Fibroblast of peridontal ligament (primary cell): ENCODE data around the gene MS4A5.

ENCODE experiments used
- DNase-seq: peaks from one replicate; pipeline ENCODE4 v3.0.0-alpha.2; 2010; ENCODE audit errors: extremely low read depth

Gene MS4A5

DNA sequence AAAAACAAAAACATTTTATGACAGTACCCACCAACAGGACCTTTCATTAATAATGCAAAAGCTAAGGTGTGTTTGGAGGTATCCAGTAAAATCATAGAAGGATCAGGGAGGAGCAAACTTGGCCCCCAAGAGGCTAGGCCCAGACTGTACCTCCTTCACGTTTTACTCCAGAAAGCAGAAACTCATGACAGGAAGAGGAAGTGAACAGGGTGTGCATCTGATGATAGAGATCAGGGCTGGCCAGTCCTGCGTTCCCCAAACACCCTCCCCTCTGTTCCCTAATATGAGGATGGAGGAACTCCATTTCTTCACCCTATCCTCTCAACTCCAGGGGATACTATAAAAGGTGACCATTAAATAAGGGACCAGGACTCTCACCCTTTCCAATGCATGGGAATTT, 53.0 kb downstream of the MS4A5 start:
- no peak for DNase-seq

DNA sequence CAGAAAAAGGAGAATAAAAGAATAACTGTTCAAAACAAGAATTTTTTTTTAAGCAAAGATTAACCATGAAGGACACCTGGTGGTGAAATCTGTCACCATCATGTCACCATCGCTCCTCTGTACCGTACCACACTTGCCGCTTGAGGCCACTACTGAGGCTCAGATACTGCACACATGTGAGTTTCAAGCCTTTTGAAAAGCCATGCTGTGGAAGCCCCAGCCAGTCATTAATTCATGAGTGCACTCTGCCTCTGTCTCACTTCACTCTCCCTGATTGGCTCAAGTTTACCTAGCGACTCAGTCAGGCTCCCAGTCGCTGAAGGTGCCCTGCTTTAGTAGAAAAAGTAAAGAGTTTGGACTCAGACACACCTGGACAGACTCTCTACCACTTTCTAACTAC, 56.6 kb downstream of the MS4A5 start:
- no peak for DNase-seq

DNA sequence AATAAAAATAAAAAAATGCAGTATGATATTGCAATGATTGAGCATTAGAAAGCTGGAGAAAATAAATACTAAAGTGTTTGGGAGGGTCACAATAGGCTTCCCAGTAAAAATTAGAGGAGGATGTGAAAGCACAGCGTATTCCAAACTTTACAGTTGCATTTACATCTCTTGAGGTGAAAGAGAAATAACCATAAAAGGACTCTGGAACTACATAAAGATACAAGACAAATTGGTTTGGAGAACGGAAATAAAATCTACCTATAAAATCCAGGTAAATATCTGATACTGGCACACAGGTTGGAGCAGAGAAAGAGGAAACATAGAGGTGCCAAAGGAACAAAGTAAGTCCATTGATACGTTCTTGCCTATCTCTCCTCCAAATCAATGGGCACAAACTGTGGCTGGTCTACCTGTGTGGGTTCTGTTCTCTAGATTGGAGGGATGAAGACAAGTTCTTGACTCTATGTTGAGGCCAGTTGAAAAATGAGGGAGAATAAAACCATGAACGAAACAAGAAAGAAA, 63.2 kb downstream of the MS4A5 start, which contains the start of gene MS4A12:
Gene MS4A12 (plus strand): TSS at position 291 of the 522 bp plus-strand sequence. CDS start 4,541 bp downstream, outside the sequence.
- DNase-seq = no peak

DNA sequence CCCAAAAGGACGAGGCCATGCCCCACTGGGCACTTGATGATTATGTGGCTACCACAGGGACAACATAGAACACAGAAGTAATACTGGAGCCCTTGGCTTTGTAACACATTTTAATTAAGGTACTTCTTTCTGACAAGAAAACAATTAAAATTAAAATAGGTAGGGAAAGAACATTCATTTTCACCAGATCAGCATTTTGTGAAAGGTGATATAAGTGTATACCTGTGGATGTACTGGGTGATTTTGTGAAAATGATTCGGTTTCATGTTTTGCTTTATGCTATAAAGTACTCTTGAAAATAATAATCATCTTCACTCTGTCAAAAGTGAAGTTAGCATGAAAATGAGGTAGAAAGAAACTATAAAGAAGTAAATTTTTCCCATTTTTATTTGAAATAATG, 64.1 kb downstream of the MS4A5 start:
- DNase-seq = no peak
